Mucosa of rectum (tissue), 2 donors: ENCODE results near the gene CHERP.
A peak's percentile ranks its signal among the peaks of the same experiment; 100 is the strongest.
"Not testable (repeated sequence)": the region's sequence is repeated elsewhere in the genome, so short reads cannot be mapped to it uniquely, and the experiment has no call there.

Source experiments
- H3K27ac ChIP-seq, 2 donors: one replicate each; pipeline ENCODE4 v1.7.0; 2013; ENCODE audit warnings: inconsistent platforms in 2 of 2, low read depth in 2 of 2, low read length in 2 of 2
- H3K27me3 ChIP-seq, 2 donors: one replicate each; pipeline ENCODE4 v1.7.0; 2013; ENCODE audit warnings: low read length in 2 of 2; ENCODE audit not compliant: control insufficient read depth in 2 of 2, insufficient read depth in 2 of 2
- H3K36me3 ChIP-seq, 2 donors: one replicate each; pipeline ENCODE4 v1.7.0; 2013; ENCODE audit warnings: low read length in 2 of 2; ENCODE audit not compliant: control insufficient read depth in 2 of 2, insufficient read depth in 2 of 2
- H3K4me1 ChIP-seq, 2 donors: one replicate each; pipeline ENCODE4 v1.7.0; 2013; ENCODE audit warnings: low read length in 2 of 2, mild to moderate bottlenecking in 1 of 2; ENCODE audit not compliant: control insufficient read depth in 2 of 2, insufficient read depth in 2 of 2
- H3K4me3 ChIP-seq, 2 donors: one replicate each; pipeline ENCODE4 v1.7.0; 2013; ENCODE audit warnings: low read length in 2 of 2
- H3K9ac ChIP-seq, 2 donors: one replicate each; pipeline ENCODE4 v1.7.0; 2013; ENCODE audit warnings: low read length in 2 of 2, low read depth in 1 of 2, mild to moderate bottlenecking in 1 of 2
- H3K9me3 ChIP-seq, 2 donors: one replicate each; pipeline ENCODE4 v1.7.0; 2013; ENCODE audit warnings: low read length in 2 of 2; ENCODE audit not compliant: control insufficient read depth in 2 of 2
- donor health status: healthy.
- donor health status: Normal muscosa, but diverticular disease.

Gene CHERP

GRCh38 chr19:16508546-16508945, 33.7 kb downstream of the CHERP start:
- H3K27ac ChIP-seq: no peak overlapping the region
- no peak overlapping the region for H3K9ac ChIP-seq
- H3K4me1 ChIP-seq: no peaks in the 10 kb centered on the region
- no peaks in the 10 kb centered on the region for H3K27me3 ChIP-seq
- no peaks in the 10 kb centered on the region for H3K9me3 ChIP-seq
- H3K4me3 ChIP-seq: no peak overlapping the region
- H3K36me3 ChIP-seq: peaks cover 4 to 14% of the 10 kb centered on the region in 2 donors

DNA sequence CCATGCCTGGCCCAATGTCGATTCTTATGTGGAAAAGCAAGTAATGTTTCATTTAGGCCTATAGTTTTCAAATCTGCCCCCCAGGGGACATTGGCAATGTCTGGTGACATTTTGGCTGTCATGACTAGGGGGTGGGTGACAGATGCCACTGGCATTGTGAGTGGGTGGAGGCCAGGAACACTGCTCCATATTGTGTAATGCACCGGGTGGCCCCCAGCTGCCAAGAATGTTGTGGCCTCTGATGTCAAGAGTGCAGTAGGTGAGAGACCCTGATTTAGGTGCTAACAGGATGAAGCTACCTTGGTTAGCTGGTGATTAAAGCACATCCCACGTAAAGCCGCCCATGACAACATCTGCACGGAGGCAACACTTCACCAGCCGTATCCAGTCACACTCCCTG, 35.3 kb downstream of the CHERP start:
- Histone ChIP-seq H3K27ac (no peak overlapping the region), H3K27me3 (no peaks in the 10 kb centered on the region), H3K9me3 (no peaks in the 10 kb centered on the region), H3K4me3 (no peak overlapping the region), H3K4me1 (no peaks in the 10 kb centered on the region), H3K36me3 (peaks cover 7 to 18% of the 10 kb centered on the region in 2 donors), H3K9ac (no peak overlapping the region)

- not testable (repeated sequence) for H3K4me1 ChIP-seq, H3K27me3 ChIP-seq, H3K9me3 ChIP-seq, H3K27ac ChIP-seq, H3K9ac ChIP-seq, H3K4me3 ChIP-seq
- peaks cover 7 to 18% of the 10 kb centered on the region in 2 donors for H3K36me3 ChIP-seq
Observed at GRCh38 chr19:16506161-16506560, 36.1 kb downstream of the CHERP start.

DNA sequence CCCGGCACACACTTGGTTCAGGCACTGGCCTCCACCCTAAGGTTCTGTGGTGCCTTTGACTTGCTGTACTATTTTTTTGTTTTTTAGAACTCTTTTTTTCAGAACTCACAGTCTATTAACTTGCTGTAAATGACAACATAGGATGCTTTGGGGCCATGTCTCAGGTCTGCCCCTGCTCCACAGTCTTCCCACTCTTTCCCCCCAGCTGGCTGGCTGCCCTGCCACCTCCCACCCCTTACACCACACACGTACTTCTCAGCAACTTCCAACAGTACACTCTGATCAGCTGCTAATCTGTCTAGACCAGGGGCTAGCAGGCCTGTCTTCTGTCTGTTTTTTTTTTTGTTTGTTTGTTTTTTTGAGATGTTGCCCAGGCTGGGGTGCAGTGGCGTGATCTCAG, 38.0 kb downstream of the CHERP start:
- peaks cover 3 to 13% of the 10 kb centered on the region in 2 donors for H3K36me3 ChIP-seq
- no peaks in the 10 kb centered on the region for H3K27me3 ChIP-seq

GRCh38 chr19:16497837-16498236, 44.4 kb downstream of the CHERP start:
- H3K27ac ChIP-seq: no peak overlapping the region
- H3K4me3 ChIP-seq: no peak overlapping the region
- H3K4me1 ChIP-seq: peaks cover 8 to 9% of the 10 kb centered on the region in 2 donors
- H3K9ac ChIP-seq: no peak overlapping the region
- H3K36me3 ChIP-seq: peaks cover 0 to 2% of the 10 kb centered on the region in 2 donors
- no peaks in the 10 kb centered on the region for H3K27me3 ChIP-seq
- no peaks in the 10 kb centered on the region for H3K9me3 ChIP-seq

More for the DNA sequence above, 38.0 kb downstream of the CHERP start:
- Histone ChIP-seq H3K4me3 (no peak overlapping the region), H3K9me3 (no peaks in the 10 kb centered on the region), H3K4me1 (no peaks in the 10 kb centered on the region), H3K27ac (no peak overlapping the region), H3K9ac (no peak overlapping the region)

DNA sequence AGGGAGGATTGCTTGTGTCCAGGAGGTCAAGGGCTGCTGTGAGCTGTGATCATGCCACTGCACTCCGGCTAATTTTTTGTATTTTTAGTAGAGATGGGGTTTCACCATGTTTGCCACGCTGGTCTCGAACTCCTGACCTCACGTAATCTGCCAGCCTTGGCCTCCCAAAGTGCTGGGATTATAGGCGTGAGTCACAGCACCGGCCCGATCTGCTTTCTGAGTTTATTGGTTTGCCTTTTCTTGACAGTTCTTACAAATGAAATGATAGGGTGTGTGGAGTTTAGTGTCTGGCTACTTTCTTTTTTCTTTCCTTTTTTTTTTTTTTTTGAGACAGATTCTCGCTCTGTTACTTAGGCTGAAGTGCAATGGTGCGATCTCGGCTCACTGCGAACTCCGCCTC, 45.2 kb downstream of the CHERP start:
- Histone ChIP-seq H3K4me3 (peak overlapping the region; percentile 86 to 94), H3K27me3 (no peaks in the 10 kb centered on the region), H3K9ac (no peak overlapping the region), H3K4me1 (peaks cover 8 to 9% of the 10 kb centered on the region in 2 donors), H3K27ac (no peak overlapping the region), H3K36me3 (peaks cover 0 to 2% of the 10 kb centered on the region in 2 donors), H3K9me3 (no peaks in the 10 kb centered on the region)

DNA sequence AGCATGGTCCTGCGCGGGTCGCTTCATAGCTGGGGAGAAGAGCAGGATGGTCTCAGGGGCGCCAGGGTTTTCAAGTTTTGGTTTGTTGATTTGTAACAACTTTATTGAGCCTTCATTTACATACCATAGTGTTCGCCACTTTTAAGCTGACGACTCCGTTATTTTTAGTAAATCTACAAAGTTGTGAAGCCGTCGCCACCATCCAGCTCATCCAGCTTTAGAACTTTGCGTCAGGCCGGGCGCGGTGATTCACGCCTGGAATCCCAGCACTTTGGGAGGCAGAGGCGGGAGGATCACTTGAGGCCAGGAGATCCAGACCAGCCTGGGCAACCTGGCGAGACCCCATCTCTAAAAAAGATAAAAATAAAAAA, 45.6 kb downstream of the CHERP start:
- peak overlapping the region; percentile 32 to 58 for H3K27ac ChIP-seq
- peaks cover 0 to 2% of the 10 kb centered on the region in 2 donors for H3K36me3 ChIP-seq
- peak overlapping the region; percentile 86 to 94 for H3K4me3 ChIP-seq
- H3K4me1 ChIP-seq: peaks cover 8 to 9% of the 10 kb centered on the region in 2 donors
- no peaks in the 10 kb centered on the region for H3K27me3 ChIP-seq
- H3K9ac ChIP-seq: peak overlapping the region; percentile 60 to 70
- H3K9me3 ChIP-seq: no peaks in the 10 kb centered on the region

GRCh38 chr19:16495982-16496612, 46.1 kb downstream of the CHERP start, which contains the start of the genes C19orf44 and CALR3:
Gene C19orf44 (plus strand): TSS chr19:16496394. CDS start chr19:16500793, 4,399 bp downstream.
Gene CALR3 (minus strand): TSS chr19:16496167. CDS start chr19:16496129, 38 bp downstream.
- Histone ChIP-seq H3K36me3 (peaks cover 0 to 2% of the 10 kb centered on the region in 2 donors), H3K27me3 (no peaks in the 10 kb centered on the region), H3K4me3 (peak within 1 kb of the TSS; percentile 86 to 94), H3K4me1 (peaks cover 8 to 9% of the 10 kb centered on the region in 2 donors), H3K9ac (peak within 1 kb of the TSS; percentile 60 to 78), H3K27ac (peak within 1 kb of the TSS; percentile 52 to 58), H3K9me3 (no peaks in the 10 kb centered on the region)

GRCh38 chr19:16486476-16486875, 55.8 kb downstream of the CHERP start:
- H3K9me3 ChIP-seq, H3K4me3 ChIP-seq, H3K27me3 ChIP-seq, H3K36me3 ChIP-seq, H3K4me1 ChIP-seq, H3K27ac ChIP-seq, H3K9ac ChIP-seq: not testable (repeated sequence)

DNA sequence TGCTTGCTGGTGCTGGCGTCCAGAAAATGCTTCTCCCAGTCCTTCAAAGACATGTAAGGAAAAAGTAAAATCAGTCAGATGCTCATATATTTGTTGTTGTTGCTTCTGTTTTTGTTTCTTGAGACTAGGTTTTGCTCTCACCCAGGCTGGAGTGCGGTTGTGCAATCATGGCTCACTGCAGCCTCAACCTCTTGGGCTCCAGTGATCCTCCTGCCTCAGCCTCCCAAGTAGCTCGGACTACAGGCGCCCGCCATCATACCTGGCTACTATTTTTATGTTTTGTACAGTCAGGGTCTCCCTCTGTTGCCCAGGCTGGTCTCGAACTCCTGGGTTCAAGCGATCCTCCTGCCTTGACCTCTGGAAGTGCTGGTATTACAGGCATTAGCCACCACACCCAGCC, 59.5 kb downstream of the CHERP start:
- Histone ChIP-seq H3K27ac (no peak overlapping the region), H3K27me3 (no peaks in the 10 kb centered on the region), H3K36me3 (no peaks in the 10 kb centered on the region), H3K4me3 (no peak overlapping the region), H3K4me1 (no peaks in the 10 kb centered on the region), H3K9ac (no peak overlapping the region), H3K9me3 (no peaks in the 10 kb centered on the region)
